Left ventricle myocardium inferior (tissue), 1 donor: ENCODE results near the gene TSPAN4. TPM values are rescaled to one million over a fixed set of nuclear protein-coding genes. Genes with fewer than 3 reads are reported as not detected.

ENCODE experiments used
- DNase-seq: peaks from one replicate; pipeline ENCODE4 v3.0.0-alpha.2; 2020
- H3K27ac ChIP-seq: fragments of 200-600 bp; replicated peaks from 2 replicates; pipeline ENCODE4 v1.8.0; 2021
- H3K27me3 ChIP-seq: fragments of 200-600 bp; 2 replicates; pipeline ENCODE4 v1.8.0; 2021; ENCODE audit warnings: low read depth
- H3K36me3 ChIP-seq: fragments of 200-600 bp; 2 replicates; pipeline ENCODE4 v1.8.0; 2021
- H3K4me1 ChIP-seq: fragments of 200-600 bp; 2 replicates; pipeline ENCODE4 v1.8.0; 2021
- H3K4me3 ChIP-seq: fragments of 200-600 bp; 2 replicates; pipeline ENCODE4 v1.8.0; 2021; ENCODE audit warnings: mild to moderate bottlenecking, moderate library complexity
- H3K9me3 ChIP-seq: fragments of 200-600 bp; replicated peaks from 2 replicates; pipeline ENCODE4 v1.8.0; 2021
- CTCF ChIP-seq: fragments of 200-600 bp; IDR thresholded peaks from 2 replicates; pipeline ENCODE4 v1.8.0; 2021; ENCODE audit warnings: antibody characterized with exemption, mild to moderate bottlenecking, borderline replicate concordance
- intact Hi-C: fragments of 100-400 bp; cut with micrococcal nuclease; formaldehyde crosslinking; loops from one replicate; pipeline ENCODE4 v1.11.0; 2022
- total RNA-seq: library from RNA; stranded (reverse); fragmentation: NEBNext Ultra II Directional; extraction: Animal tissue kit (Norgen Biotek cat#: 25700); gene quantifications from one replicate; pipeline ENCODE4 v1.2.1, GENCODE V29; 2021
- donor health status: DM: no; HTN: yes; CAD: no; lungs with severe emphysema.

Gene TSPAN4
- total RNA-seq, 1 donor from 2014 or later = 33.0 TPM

GRCh38 chr11:833114-833791 lies 9.4 kb upstream of the TSPAN4 start:
- peak overlapping the region; percentile 93 for H3K4me3 ChIP-seq
- peaks cover 25% of the 10 kb centered on the region for H3K36me3 ChIP-seq
- peak; percentile 73 for DNase-seq
- H3K27me3 ChIP-seq = no peaks in the 10 kb centered on the region
- intact Hi-C loops = no loop called here
- no peaks in the 10 kb centered on the region for H3K9me3 ChIP-seq
- TF ChIP-seq CTCF = no peak
- H3K27ac ChIP-seq = peak overlapping the region; percentile 98
- peaks cover 95% of the 10 kb centered on the region for H3K4me1 ChIP-seq

- peaks cover 31% of the 10 kb centered on the region for H3K36me3 ChIP-seq
- intact Hi-C loops = no loop called here
- H3K4me3 ChIP-seq = peak overlapping the region; percentile 93
- peaks cover 95% of the 10 kb centered on the region for H3K4me1 ChIP-seq
- TF ChIP-seq CTCF = no peak
- no peaks in the 10 kb centered on the region for H3K9me3 ChIP-seq
- DNase-seq = no peak
- peak overlapping the region; percentile 98 for H3K27ac ChIP-seq
- H3K27me3 ChIP-seq = no peaks in the 10 kb centered on the region
Measured at GRCh38 chr11:833849-834311, 8.8 kb upstream of the TSPAN4 start.

GRCh38 chr11:834371-835316 lies 8.0 kb upstream of the TSPAN4 start:
- peaks cover 95% of the 10 kb centered on the region for H3K4me1 ChIP-seq
- intact Hi-C loops = no loop called here

GRCh38 chr11:836274-836673 lies 6.4 kb upstream of the TSPAN4 start:
- intact Hi-C loops = no loop called here
- Histone ChIP-seq H3K27me3 (no peaks in the 10 kb centered on the region), H3K27ac (peak overlapping the region; percentile 45), H3K9me3 (no peaks in the 10 kb centered on the region), H3K36me3 (peaks cover 50% of the 10 kb centered on the region), H3K4me3 (no peak overlapping the region), H3K4me1 (peaks cover 95% of the 10 kb centered on the region)
- no peak for DNase-seq
- no peak for TF ChIP-seq CTCF

More at GRCh38 chr11:834371-835316, 8.0 kb upstream of the TSPAN4 start:
- no peaks in the 10 kb centered on the region for H3K9me3 ChIP-seq
- TF ChIP-seq CTCF = no peak
- H3K36me3 ChIP-seq = peaks cover 39% of the 10 kb centered on the region
- DNase-seq = peak; percentile 82
- no peaks in the 10 kb centered on the region for H3K27me3 ChIP-seq
- peak overlapping the region; percentile 98 for H3K27ac ChIP-seq
- peak overlapping the region; percentile 93 for H3K4me3 ChIP-seq

GRCh38 chr11:836700-837099 lies 6.0 kb upstream of the TSPAN4 start:
- Histone ChIP-seq H3K36me3 (peaks cover 50% of the 10 kb centered on the region), H3K9me3 (no peaks in the 10 kb centered on the region), H3K27me3 (no peaks in the 10 kb centered on the region), H3K4me1 (peaks cover 95% of the 10 kb centered on the region), H3K4me3 (no peak overlapping the region), H3K27ac (peak overlapping the region; percentile 45)
- no peak for TF ChIP-seq CTCF
- no peak for DNase-seq
- intact Hi-C loops = no loop called here
